WTC11 (cell line): ENCODE measurements around the gene LMAN2L. TPM values are rescaled to one million over a fixed set of nuclear protein-coding genes. Genes with fewer than 3 reads are reported as not detected.

ENCODE experiments used
- ATAC-seq: fragments of 200-7000 bp; cut with Tn5 transposase; 2 replicates; pipeline ENCODE4 v1.10.0; 2021; ENCODE audit warnings: mild to moderate bottlenecking, moderate library complexity
- CTCF ChIA-PET: fragments of 300-600 bp; sonication (Branson Sonifier 250); formaldehyde crosslinking; loops from one replicate; lab custom pipeline; 2021; ENCODE audit warnings: antibody characterized with exemption; lab: Charles Lee
- POLR2A ChIA-PET: fragments of 350-600 bp; sonication (Branson Sonifier 250); formaldehyde crosslinking; loops from one replicate; lab custom pipeline; 2021; ENCODE audit warnings: antibody characterized with exemption; lab: Charles Lee
- DNase-seq: peaks from one replicate; pipeline ENCODE4 v3.0.0; 2021; ENCODE audit warnings: low spot score
- H3K27ac Mint-ChIP-seq: 2 replicates; pipeline ENCODE4 v1.8.0; 2021; ENCODE audit warnings: mixed read lengths
- H3K27me3 Mint-ChIP-seq: 2 replicates; pipeline ENCODE4 v1.8.0; 2021; ENCODE audit warnings: low read depth, mild to moderate bottlenecking, moderate library complexity, mixed read lengths
- H3K36me3 Mint-ChIP-seq: 2 replicates; pipeline ENCODE4 v1.8.0; 2021; ENCODE audit warnings: mixed read lengths
- H3K4me1 Mint-ChIP-seq: 2 replicates; pipeline ENCODE4 v1.8.0; 2022; ENCODE audit warnings: mixed read lengths
- H3K4me3 Mint-ChIP-seq: 2 replicates; pipeline ENCODE4 v1.8.0; 2021; ENCODE audit warnings: mild to moderate bottlenecking, moderate library complexity, mixed read lengths
- H3K9me3 Mint-ChIP-seq: 2 replicates; pipeline ENCODE4 v1.8.0; 2021; ENCODE audit warnings: mixed read lengths
- AR ChIP-seq: fragments of 250-450 bp; sonication (Bioruptor Pico); IDR thresholded peaks from 2 replicates; pipeline ENCODE4 v1.9.0; 2021; ENCODE audit warnings: mild to moderate bottlenecking
- ATF2 ChIP-seq: sonication (generic); formaldehyde crosslinking; IDR thresholded peaks from 2 replicates; pipeline ENCODE4 v1.8.1; 2022; ENCODE audit warnings: low read depth, missing genetic modification reagents, borderline replicate concordance
- EMX1 ChIP-seq: fragments of 250-450 bp; sonication (Bioruptor Pico); IDR thresholded peaks from 2 replicates; pipeline ENCODE4 v1.8.0; 2021; ENCODE audit warnings: mild to moderate bottlenecking
- GABPB1 ChIP-seq: sonication (generic); formaldehyde crosslinking; IDR thresholded peaks from 2 replicates; pipeline ENCODE4 v1.8.1; 2023; ENCODE audit warnings: mild to moderate bottlenecking, missing genetic modification reagents
- HMGA2 ChIP-seq: fragments of 250-450 bp; sonication (Bioruptor Pico); IDR thresholded peaks from 2 replicates; pipeline ENCODE4 v1.4.0; 2021; ENCODE audit warnings: mild to moderate bottlenecking, moderate library complexity
- NFATC4 ChIP-seq: fragments of 250-450 bp; sonication (Bioruptor Pico); IDR thresholded peaks from 2 replicates; pipeline ENCODE4 v1.9.0; 2021; ENCODE audit warnings: mild to moderate bottlenecking
- NFYB ChIP-seq: sonication (generic); formaldehyde crosslinking; conservative IDR thresholded peaks from 2 replicates; pipeline ENCODE4 v1.8.0; 2022; ENCODE audit warnings: low read depth, missing genetic modification reagents
- NR2C2 ChIP-seq: sonication (generic); formaldehyde crosslinking; IDR thresholded peaks from 2 replicates; pipeline ENCODE4 v1.8.0; 2022; ENCODE audit warnings: mild to moderate bottlenecking, missing genetic modification reagents
- RELA ChIP-seq: sonication (generic); formaldehyde crosslinking; IDR thresholded peaks from 2 replicates; pipeline ENCODE4 v1.8.1; 2022; ENCODE audit warnings: missing genetic modification reagents, mild to moderate bottlenecking, borderline replicate concordance
- SP1 ChIP-seq: sonication (generic); formaldehyde crosslinking; conservative IDR thresholded peaks from 2 replicates; pipeline ENCODE4 v1.8.1; 2022; ENCODE audit warnings: missing genetic modification reagents
- TCF7 ChIP-seq: sonication (generic); formaldehyde crosslinking; IDR thresholded peaks from 2 replicates; pipeline ENCODE4 v1.8.0; 2022; ENCODE audit warnings: mild to moderate bottlenecking, low read depth, missing genetic modification reagents, moderate library complexity
- TP53 ChIP-seq: sonication (generic); formaldehyde crosslinking; IDR thresholded peaks from 2 replicates; pipeline ENCODE4 v1.8.1; 2023; ENCODE audit warnings: mild to moderate bottlenecking, missing genetic modification reagents
- ZBTB43 ChIP-seq: sonication (generic); formaldehyde crosslinking; IDR thresholded peaks from 2 replicates; pipeline ENCODE4 v1.8.1; 2023; ENCODE audit warnings: mild to moderate bottlenecking, missing genetic modification reagents
- total RNA-seq: library from RNA; stranded (reverse); gene quantifications from 3 replicates; pipeline ENCODE4 v1.2.3, GENCODE V29; 2021
- TF ChIP-seq, protein P1 (sequence below): fragments of 250-450 bp; sonication (Bioruptor Pico); IDR thresholded peaks from 2 replicates; pipeline ENCODE4 v1.9.0; 2021; ENCODE audit warnings: moderate library complexity, mild to moderate bottlenecking, inconsistent platforms, borderline replicate concordance
- TF ChIP-seq, protein P2 (sequence below): sonication (generic); formaldehyde crosslinking; IDR thresholded peaks from 2 replicates; pipeline ENCODE4 v1.8.0; 2022; ENCODE audit warnings: mild to moderate bottlenecking, missing genetic modification reagents
- TF ChIP-seq, protein P3 (sequence below): sonication (generic); formaldehyde crosslinking; IDR thresholded peaks from 2 replicates; pipeline ENCODE4 v1.8.0; 2022; ENCODE audit warnings: mild to moderate bottlenecking, missing genetic modification reagents

LMAN2L gene
- total RNA-seq, 1 experiment from 2014 or later: 13.5 TPM

DNA sequence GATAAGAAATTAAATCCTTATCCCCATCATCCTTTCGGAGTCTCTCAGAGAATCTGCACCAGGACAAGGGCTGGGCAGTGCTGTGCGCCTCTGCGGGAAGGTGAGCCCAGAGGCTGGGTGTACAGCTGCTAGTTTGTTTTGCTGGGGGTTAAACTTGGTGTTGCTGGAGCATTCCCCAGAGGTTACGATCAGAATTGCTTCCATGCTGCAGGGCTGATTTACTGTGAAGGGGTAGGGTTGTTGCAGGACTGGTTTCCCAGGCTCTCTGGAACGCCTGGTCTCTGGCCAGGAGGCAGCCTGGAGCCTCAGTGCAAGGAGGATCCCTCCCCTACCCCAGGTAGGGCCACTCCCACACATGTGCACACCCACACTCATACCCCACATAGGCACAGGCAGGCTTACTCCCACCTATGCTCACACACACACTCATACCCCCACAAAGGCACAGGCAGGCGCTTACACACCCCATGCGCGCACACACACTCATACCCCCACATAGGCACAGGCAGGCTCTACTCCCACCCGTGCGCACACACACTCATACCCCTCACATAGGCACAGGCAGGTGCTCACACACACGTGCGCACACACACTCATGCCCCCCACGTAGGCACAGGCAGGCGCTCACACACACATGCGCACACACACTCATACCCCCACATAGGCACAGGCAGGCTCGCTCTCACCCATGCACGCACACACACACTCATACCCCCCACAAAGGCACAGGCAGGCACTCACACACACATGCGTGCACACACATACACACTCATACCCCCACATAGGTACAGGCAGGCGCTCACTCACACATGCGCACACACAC, 32.1 kb upstream of the LMAN2L start:
- no peak overlapping the region for H3K4me3 Mint-ChIP-seq
- peak; percentile 54 for ATAC-seq
- no peak for TF ChIP-seq EMX1 (CRISPR knock-in tag)
- TF ChIP-seq ZBTB43: peak; percentile 46; the same call in 1 of the 2 replicates
- TF ChIP-seq, all 79 proteins: peak for 1
- H3K36me3 Mint-ChIP-seq: no peaks in the 10 kb centered on the region
- no peaks in the 10 kb centered on the region for H3K9me3 Mint-ChIP-seq
- CTCF ChIA-PET: no interaction called here
- no peak for DNase-seq
- peak overlapping the region; percentile 80 for H3K27ac Mint-ChIP-seq
- H3K4me1 Mint-ChIP-seq: peaks cover 18% of the 10 kb centered on the region
- no peaks in the 10 kb centered on the region for H3K27me3 Mint-ChIP-seq
- POLR2A ChIA-PET: no interaction called here

DNA sequence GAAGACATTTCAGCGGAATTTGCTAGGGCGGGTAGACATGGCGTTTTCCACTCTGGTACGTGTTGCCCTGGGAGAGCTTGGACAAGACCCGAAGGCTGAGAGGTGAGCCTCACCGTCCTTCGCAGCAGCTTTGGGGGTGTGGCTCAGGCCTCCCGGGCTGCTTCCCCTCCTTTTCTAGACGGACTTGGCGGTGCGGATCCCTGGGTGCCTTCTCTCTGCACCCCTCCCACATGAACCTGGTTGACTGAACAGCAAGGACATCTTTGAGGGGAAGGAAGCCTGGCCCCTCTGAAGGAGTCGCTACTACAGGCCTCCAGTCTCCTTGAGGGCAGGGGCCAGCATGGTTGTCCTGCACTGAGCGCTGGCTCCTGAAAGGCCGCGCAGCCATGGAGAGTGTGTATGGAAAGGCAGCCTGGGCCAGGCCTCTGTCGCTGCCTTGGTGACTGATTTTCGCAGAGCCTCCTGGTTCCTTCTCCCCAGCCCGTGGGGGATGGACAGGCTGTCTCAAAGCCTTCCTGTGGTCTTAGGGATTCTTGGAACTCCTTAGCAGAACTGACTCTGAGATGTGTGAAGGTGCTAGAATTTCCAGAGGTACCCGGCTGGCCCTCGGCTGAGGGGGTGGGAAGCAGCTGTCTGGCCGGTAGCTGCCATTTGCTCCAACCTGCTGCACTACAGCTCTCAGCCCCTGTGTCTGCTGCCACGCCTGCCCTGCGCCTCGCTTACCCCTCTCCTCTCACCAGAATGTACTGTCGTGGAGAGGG, 30.8 kb upstream of the LMAN2L start:
- DNase-seq (no peak), ATAC-seq (no peak)
- no peaks in the 10 kb centered on the region for H3K9me3 Mint-ChIP-seq
- POLR2A ChIA-PET: no interaction called here
- H3K27ac Mint-ChIP-seq: peak overlapping the region; percentile 48; the same call in 1 of the 2 replicates
- TF ChIP-seq, protein P1, sequence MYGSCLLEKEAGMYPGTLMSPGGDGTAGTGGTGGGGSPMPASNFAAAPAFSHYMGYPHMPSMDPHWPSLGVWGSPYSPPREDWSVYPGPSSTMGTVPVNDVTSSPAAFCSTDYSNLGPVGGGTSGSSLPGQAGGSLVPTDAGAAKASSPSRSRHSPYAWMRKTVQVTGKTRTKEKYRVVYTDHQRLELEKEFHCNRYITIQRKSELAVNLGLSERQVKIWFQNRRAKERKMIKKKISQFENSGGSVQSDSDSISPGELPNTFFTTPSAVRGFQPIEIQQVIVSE (CRISPR knock-in tag): no peak
- TF ChIP-seq GABPB1: no peak
- no peak for TF ChIP-seq NR2C2 (CRISPR knock-in tag)
- no peak for TF ChIP-seq ATF2 (CRISPR knock-in tag)
- no peak for TF ChIP-seq AR
- TF ChIP-seq, protein P2, sequence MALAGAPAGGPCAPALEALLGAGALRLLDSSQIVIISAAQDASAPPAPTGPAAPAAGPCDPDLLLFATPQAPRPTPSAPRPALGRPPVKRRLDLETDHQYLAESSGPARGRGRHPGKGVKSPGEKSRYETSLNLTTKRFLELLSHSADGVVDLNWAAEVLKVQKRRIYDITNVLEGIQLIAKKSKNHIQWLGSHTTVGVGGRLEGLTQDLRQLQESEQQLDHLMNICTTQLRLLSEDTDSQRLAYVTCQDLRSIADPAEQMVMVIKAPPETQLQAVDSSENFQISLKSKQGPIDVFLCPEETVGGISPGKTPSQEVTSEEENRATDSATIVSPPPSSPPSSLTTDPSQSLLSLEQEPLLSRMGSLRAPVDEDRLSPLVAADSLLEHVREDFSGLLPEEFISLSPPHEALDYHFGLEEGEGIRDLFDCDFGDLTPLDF (CRISPR knock-in tag): no peak
- TF ChIP-seq SP1 (CRISPR knock-in tag): no peak
- no peak for TF ChIP-seq TP53
- TF ChIP-seq HMGA2 (CRISPR knock-in tag): no peak
- TF ChIP-seq, protein P3, sequence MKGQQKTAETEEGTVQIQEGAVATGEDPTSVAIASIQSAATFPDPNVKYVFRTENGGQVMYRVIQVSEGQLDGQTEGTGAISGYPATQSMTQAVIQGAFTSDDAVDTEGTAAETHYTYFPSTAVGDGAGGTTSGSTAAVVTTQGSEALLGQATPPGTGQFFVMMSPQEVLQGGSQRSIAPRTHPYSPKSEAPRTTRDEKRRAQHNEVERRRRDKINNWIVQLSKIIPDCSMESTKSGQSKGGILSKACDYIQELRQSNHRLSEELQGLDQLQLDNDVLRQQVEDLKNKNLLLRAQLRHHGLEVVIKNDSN: no peak
- TF ChIP-seq NFYB (CRISPR knock-in tag): no peak
- TF ChIP-seq TCF7: no peak
- no peak for TF ChIP-seq NFATC4 (CRISPR knock-in tag)
- TF ChIP-seq RELA (CRISPR knock-in tag): no peak
- CTCF ChIA-PET: interaction anchor here (0.7 to 1.3 kb wide), 2 partner anchors 9 to 30 kb away, joined by 3 read pairs; no protein-coding TSS in a partner anchor
- no peaks in the 10 kb centered on the region for H3K27me3 Mint-ChIP-seq
- no peaks in the 10 kb centered on the region for H3K36me3 Mint-ChIP-seq
- no peak overlapping the region for H3K4me3 Mint-ChIP-seq
- H3K4me1 Mint-ChIP-seq: peaks cover 18% of the 10 kb centered on the region
